Neural progenitor cell (in vitro differentiated cells): Measurements from ENCODE around the gene ATP1A2. TPM values are rescaled to one million over a fixed set of nuclear protein-coding genes. Genes with fewer than 3 reads are reported as not detected.
A peak's percentile ranks its signal among the peaks of the same experiment; 100 is the strongest.

Source experiments
- DNase-seq: peaks from one replicate; pipeline ENCODE4 v3.0.0-alpha.2; 2016; ENCODE audit warnings: low spot score
- H2AFZ ChIP-seq: fragments of 200-600 bp; sonication (generic); replicated peaks from 2 replicates; pipeline ENCODE4 v1.6.1; 2016; ENCODE audit warnings: antibody characterized with exemption
- H3F3A ChIP-seq: fragments of 200-600 bp; sonication (generic); 2 replicates; pipeline ENCODE4 v1.6.1; 2016; ENCODE audit warnings: antibody characterized with exemption, low read depth
- H3K27ac ChIP-seq: fragments of 200-600 bp; sonication (generic); 2 replicates; pipeline ENCODE4 v1.5.1; 2016; ENCODE audit warnings: mild to moderate bottlenecking
- H3K27me3 ChIP-seq: fragments of 200-600 bp; sonication (generic); 2 replicates; pipeline ENCODE4 v1.6.1; 2016; ENCODE audit warnings: mild to moderate bottlenecking, moderate library complexity
- H3K36me3 ChIP-seq: fragments of 200-600 bp; sonication (generic); 2 replicates; pipeline ENCODE4 v1.5.1; 2016
- H3K4me1 ChIP-seq: fragments of 200-600 bp; sonication (generic); 2 replicates; pipeline ENCODE4 v1.6.1; 2016; ENCODE audit warnings: mixed run types
- H3K4me2 ChIP-seq: fragments of 200-600 bp; sonication (generic); 2 replicates; pipeline ENCODE4 v1.6.1; 2016
- H3K4me3 ChIP-seq: fragments of 200-600 bp; sonication (generic); 2 replicates; pipeline ENCODE4 v1.5.1; 2016
- H3K79me2 ChIP-seq: fragments of 200-600 bp; sonication (generic); 2 replicates; pipeline ENCODE4 v1.6.1; 2016; ENCODE audit warnings: low read depth
- H3K9ac ChIP-seq: fragments of 200-600 bp; sonication (generic); 2 replicates; pipeline ENCODE4 v1.6.1; 2016
- H3K9me3 ChIP-seq: fragments of 200-600 bp; sonication (generic); 2 replicates; pipeline ENCODE4 v1.5.1; 2016; ENCODE audit warnings: low read depth
- H4K20me1 ChIP-seq: fragments of 200-600 bp; sonication (generic); 2 replicates; pipeline ENCODE4 v1.6.1; 2016; ENCODE audit warnings: low read depth
- H3K27ac Mint-ChIP-seq: 3 replicates; pipeline ENCODE4 v1.8.0; 2021; ENCODE audit warnings: mixed read lengths
- H3K27me3 Mint-ChIP-seq: 2 replicates; pipeline ENCODE4 v1.8.0; 2022; ENCODE audit warnings: low read depth, mild to moderate bottlenecking, inconsistent platforms, moderate library complexity, mixed read lengths; ENCODE audit not compliant: insufficient read depth
- H3K36me3 Mint-ChIP-seq: 3 replicates; pipeline ENCODE4 v1.8.0; 2021; ENCODE audit warnings: mixed read lengths
- H3K4me1 Mint-ChIP-seq: 3 replicates; pipeline ENCODE4 v1.8.0; 2021; ENCODE audit warnings: mixed read lengths
- H3K4me3 Mint-ChIP-seq: 3 replicates; pipeline ENCODE4 v1.8.0; 2021; ENCODE audit warnings: mild to moderate bottlenecking, moderate library complexity, mixed read lengths
- H3K9me3 Mint-ChIP-seq: 3 replicates; pipeline ENCODE4 v1.8.0; 2020; ENCODE audit warnings: mixed read lengths
- CTCF ChIP-seq: fragments of 200-600 bp; sonication (generic); IDR thresholded peaks from 2 replicates; pipeline ENCODE4 v1.5.1; 2017; ENCODE audit warnings: antibody characterized with exemption, mild to moderate bottlenecking
- EZH2 ChIP-seq: fragments of 200-600 bp; sonication (generic); IDR thresholded peaks from 2 replicates; pipeline ENCODE4 v1.6.1; 2017; ENCODE audit warnings: antibody characterized with exemption, mild to moderate bottlenecking, moderate library complexity
- EZH2phosphoT487 ChIP-seq: fragments of 200-600 bp; sonication (generic); IDR thresholded peaks from 2 replicates; pipeline ENCODE4 v1.6.1; 2017; ENCODE audit warnings: antibody characterized with exemption
- total RNA-seq: library from RNA; depleted of rRNA; stranded (reverse); fragments of >200 nt; gene quantifications from 2 replicates; pipeline ENCODE4 v1.2.3, GENCODE V29; 2015; ENCODE audit warnings: low replicate concordance

Gene ATP1A2
- total RNA-seq, 1 donor from 2014 or later = 88.6 TPM

GRCh38 chr1:160113407-160113806 lies 2.2 kb upstream of the ATP1A2 start:
- peaks cover 15% of the 10 kb centered on the region for H3K27me3 Mint-ChIP-seq
- TF ChIP-seq CTCF (peak; percentile 18), EZH2phosphoT487 (no peak)
- peaks cover 16% of the 10 kb centered on the region for H4K20me1 ChIP-seq
- peak overlapping the region; percentile 97 for H3K4me2 ChIP-seq
- no peak overlapping the region for H3K4me3 Mint-ChIP-seq
- peaks cover 60% of the 10 kb centered on the region for H3F3A ChIP-seq
- no peak overlapping the region for H3K4me3 ChIP-seq
- H3K79me2 ChIP-seq = peaks cover 33% of the 10 kb centered on the region
- H2AFZ ChIP-seq = no peak overlapping the region
- no peaks in the 10 kb centered on the region for H3K9me3 ChIP-seq
- no peaks in the 10 kb centered on the region for H3K36me3 Mint-ChIP-seq
- no peak overlapping the region for H3K9ac ChIP-seq
- H3K27ac ChIP-seq = peak overlapping the region; percentile 82
- H3K9me3 Mint-ChIP-seq = no peaks in the 10 kb centered on the region
- H3K27me3 ChIP-seq = no peaks in the 10 kb centered on the region
- DNase-seq = no peak
- H3K27ac Mint-ChIP-seq = peak overlapping the region; percentile 92
- H3K4me1 Mint-ChIP-seq = peaks cover 91% of the 10 kb centered on the region
- peaks cover 92% of the 10 kb centered on the region for H3K4me1 ChIP-seq
- H3K36me3 ChIP-seq = no peaks in the 10 kb centered on the region

- H3K9ac ChIP-seq = no peak overlapping the region
- Mint-ChIP-seq H3K9me3 (no peaks in the 10 kb centered on the region), H3K27me3 (peaks cover 15% of the 10 kb centered on the region), H3K27ac (peak overlapping the region; percentile 92), H3K36me3 (peaks cover 1% of the 10 kb centered on the region), H3K4me3 (no peak overlapping the region), H3K4me1 (peaks cover 90% of the 10 kb centered on the region)
- peaks cover 21% of the 10 kb centered on the region for H4K20me1 ChIP-seq
- no peaks in the 10 kb centered on the region for H3K36me3 ChIP-seq
- TF ChIP-seq EZH2phosphoT487 (no peak), EZH2 (no peak), CTCF (no peak)
- H3K4me2 ChIP-seq = peak overlapping the region; percentile 97
- peaks cover 55% of the 10 kb centered on the region for H3F3A ChIP-seq
- no peaks in the 10 kb centered on the region for H3K27me3 ChIP-seq
- H3K27ac ChIP-seq = peak overlapping the region; percentile 82
- DNase-seq = peak; percentile 66
- no peak overlapping the region for H2AFZ ChIP-seq
- no peaks in the 10 kb centered on the region for H3K9me3 ChIP-seq
- H3K4me1 ChIP-seq = peaks cover 92% of the 10 kb centered on the region
- peaks cover 39% of the 10 kb centered on the region for H3K79me2 ChIP-seq
- H3K4me3 ChIP-seq = no peak overlapping the region
These were observed 1.5 kb upstream of the ATP1A2 start for GRCh38 chr1:160114085-160114484.

- H3K27ac Mint-ChIP-seq = peak overlapping the region; percentile 89
- H3K4me3 Mint-ChIP-seq = peak overlapping the region; percentile 91
- H3K4me2 ChIP-seq = peak overlapping the region; percentile 97
- no peak for DNase-seq
- peaks cover 37% of the 10 kb centered on the region for H4K20me1 ChIP-seq
- H3K9me3 ChIP-seq = no peaks in the 10 kb centered on the region
- peaks cover 41% of the 10 kb centered on the region for H3F3A ChIP-seq
- H3K27me3 ChIP-seq = no peaks in the 10 kb centered on the region
- peaks cover 81% of the 10 kb centered on the region for H3K4me1 ChIP-seq
- peak overlapping the region; percentile 65 for H3K4me3 ChIP-seq
- H3K36me3 Mint-ChIP-seq = peaks cover 6% of the 10 kb centered on the region
- H3K4me1 Mint-ChIP-seq = peaks cover 73% of the 10 kb centered on the region
- no peak overlapping the region for H2AFZ ChIP-seq
- H3K27me3 Mint-ChIP-seq = peaks cover 8% of the 10 kb centered on the region
- H3K9me3 Mint-ChIP-seq = no peaks in the 10 kb centered on the region
- TF ChIP-seq EZH2 = no peak
- TF ChIP-seq CTCF = no peak
- TF ChIP-seq EZH2phosphoT487 = no peak
- H3K27ac ChIP-seq = no peak overlapping the region
- H3K36me3 ChIP-seq = peaks cover 6% of the 10 kb centered on the region
- H3K9ac ChIP-seq = peak overlapping the region; percentile 57
- H3K79me2 ChIP-seq = peaks cover 54% of the 10 kb centered on the region
These were observed 956 bp downstream of the ATP1A2 start for GRCh38 chr1:160116283-160117147.
